Hepatocyte (in vitro differentiated cells): ENCODE data around the gene HEATR3.

ENCODE experiments used
- EZH2 ChIP-seq: fragments of 200-600 bp; sonication (generic); IDR thresholded peaks from 2 replicates; pipeline ENCODE4 v1.6.1; 2016; ENCODE audit warnings: antibody characterized with exemption, mild to moderate bottlenecking, borderline replicate concordance
- EZH2phosphoT487 ChIP-seq: fragments of 200-600 bp; sonication (generic); IDR thresholded peaks from one replicate; pipeline ENCODE4 v1.6.1; 2018; ENCODE audit warnings: antibody characterized with exemption, mild to moderate bottlenecking, low read depth, moderate library complexity; ENCODE audit not compliant: unreplicated experiment, severe bottlenecking
- TF ChIP-seq, protein P1 (sequence below): fragments of 200-600 bp; sonication (generic); IDR thresholded peaks from 2 replicates; pipeline ENCODE4 v1.5.1; 2016; ENCODE audit warnings: antibody characterized with exemption, mild to moderate bottlenecking; ENCODE audit not compliant: poor library complexity

DNA sequence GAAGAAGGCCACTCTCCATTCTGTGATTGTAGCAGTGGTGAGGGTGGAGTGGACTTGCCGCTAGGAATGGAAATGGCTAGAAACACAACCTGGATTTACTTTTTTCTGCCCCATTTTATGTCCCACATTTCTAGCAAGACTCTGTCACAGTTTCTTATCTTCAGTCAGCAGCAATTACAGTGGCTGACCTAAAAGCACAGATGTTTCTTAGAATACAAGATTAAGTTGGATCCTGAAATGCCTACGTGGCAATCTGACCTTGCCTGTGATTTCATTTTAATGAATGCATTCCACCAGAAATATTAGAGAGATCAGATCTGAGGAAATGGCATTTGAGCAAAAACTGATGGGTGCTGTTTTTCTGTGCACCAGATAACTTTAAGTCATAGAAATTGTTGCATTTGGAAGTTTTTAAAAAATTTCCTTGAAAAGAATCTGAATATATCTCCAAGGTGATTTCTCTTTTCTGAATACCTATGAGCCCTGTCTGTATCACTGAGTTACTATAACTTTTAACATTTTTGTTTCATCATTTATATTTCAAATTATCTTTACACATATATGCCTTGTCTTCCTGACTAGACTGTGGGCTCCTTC lies 5.4 kb downstream of the HEATR3 start:
- TF ChIP-seq, protein P1, sequence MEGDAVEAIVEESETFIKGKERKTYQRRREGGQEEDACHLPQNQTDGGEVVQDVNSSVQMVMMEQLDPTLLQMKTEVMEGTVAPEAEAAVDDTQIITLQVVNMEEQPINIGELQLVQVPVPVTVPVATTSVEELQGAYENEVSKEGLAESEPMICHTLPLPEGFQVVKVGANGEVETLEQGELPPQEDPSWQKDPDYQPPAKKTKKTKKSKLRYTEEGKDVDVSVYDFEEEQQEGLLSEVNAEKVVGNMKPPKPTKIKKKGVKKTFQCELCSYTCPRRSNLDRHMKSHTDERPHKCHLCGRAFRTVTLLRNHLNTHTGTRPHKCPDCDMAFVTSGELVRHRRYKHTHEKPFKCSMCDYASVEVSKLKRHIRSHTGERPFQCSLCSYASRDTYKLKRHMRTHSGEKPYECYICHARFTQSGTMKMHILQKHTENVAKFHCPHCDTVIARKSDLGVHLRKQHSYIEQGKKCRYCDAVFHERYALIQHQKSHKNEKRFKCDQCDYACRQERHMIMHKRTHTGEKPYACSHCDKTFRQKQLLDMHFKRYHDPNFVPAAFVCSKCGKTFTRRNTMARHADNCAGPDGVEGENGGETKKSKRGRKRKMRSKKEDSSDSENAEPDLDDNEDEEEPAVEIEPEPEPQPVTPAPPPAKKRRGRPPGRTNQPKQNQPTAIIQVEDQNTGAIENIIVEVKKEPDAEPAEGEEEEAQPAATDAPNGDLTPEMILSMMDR = no peak
- TF ChIP-seq EZH2 (no peak), EZH2phosphoT487 (no peak)
